ENCODE measurements around the gene PGF.

DNA sequence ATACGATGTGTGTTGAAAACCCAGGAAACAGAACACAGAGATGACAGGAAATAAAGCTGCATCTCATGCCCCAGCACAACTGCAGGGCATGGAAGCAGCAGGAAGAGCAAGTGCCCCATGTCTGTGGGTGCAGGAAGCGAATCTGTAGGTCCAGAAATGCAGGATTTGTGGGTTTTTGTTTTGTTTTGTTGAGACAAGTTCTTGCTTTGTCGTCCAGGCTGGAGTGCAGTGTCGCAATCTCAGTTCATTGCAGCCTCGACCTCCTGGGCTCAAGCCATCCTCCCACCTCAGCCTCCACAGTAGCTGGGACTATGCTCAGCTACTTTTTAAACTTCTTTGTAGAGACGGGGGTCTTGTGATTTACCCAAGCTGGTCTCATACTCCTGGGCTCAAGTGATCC, 26.2 kb downstream of the PGF start:
- TF ChIP-seq POLR2AphosphoS5 (IDR thresholded peaks at IDR 0.05; ENCODE audit: borderline replicate concordance, low read depth, low read length) (no peak), EZH2 (IDR thresholded peaks at IDR 0.05) (no peak)

Data from SK-N-MC (cell line).